ENCODE data around the gene EIF4G2.

EIF4G2 gene

DNA sequence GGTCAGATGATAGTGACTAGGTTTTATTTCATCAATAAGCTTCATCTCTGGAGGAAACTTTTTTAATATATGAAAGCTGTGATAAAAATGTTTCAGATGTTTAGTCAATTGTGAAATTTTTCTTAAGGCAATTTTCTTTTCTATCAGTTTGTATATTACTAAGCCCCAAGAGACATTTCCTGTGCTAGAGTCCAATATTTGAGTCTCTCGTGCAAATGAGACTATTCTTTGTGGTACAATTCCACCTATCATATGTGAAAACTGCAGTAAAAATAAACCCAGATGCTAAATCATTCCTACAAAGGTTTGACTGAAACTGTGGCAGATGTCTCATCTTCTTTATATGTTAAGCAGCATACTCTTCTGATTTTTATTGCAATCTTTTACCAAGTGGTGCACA lies 29.6 kb downstream of the EIF4G2 start:
- no peaks in the 10 kb centered on the region for H4K20me1 ChIP-seq (ENCODE audit: insufficient read depth, low read length, poor library complexity, severe bottlenecking)
- H2AFZ ChIP-seq (ENCODE audit: low read length) = no peak overlapping the region
- H3K4me3 ChIP-seq (ENCODE audit: low read length, poor library complexity, severe bottlenecking) = no peak overlapping the region
- no peaks in the 10 kb centered on the region for H3K4me1 ChIP-seq (ENCODE audit: insufficient read depth, low read length, poor library complexity, severe bottlenecking)
- no peaks in the 10 kb centered on the region for H3K79me2 ChIP-seq (ENCODE audit: insufficient read depth, low read length)
- peaks cover 40% of the 10 kb centered on the region; the same call in 1 of the 2 replicates for H3K36me3 ChIP-seq (ENCODE audit: insufficient read depth, low read length)
- H3K9me2 ChIP-seq (replicated peaks; ENCODE audit: low read depth, low read length) = no peaks in the 10 kb centered on the region
- H3K9ac ChIP-seq (ENCODE audit: low read depth, low read length, poor library complexity, severe bottlenecking) = no peak overlapping the region
- H3F3A ChIP-seq (ENCODE audit: low read depth) = peaks cover 2% of the 10 kb centered on the region; the same call in 1 of the 2 replicates
- H3K4me2 ChIP-seq (ENCODE audit: low read depth, low read length, poor library complexity, severe bottlenecking) = no peak overlapping the region
- TF ChIP-seq CTCF (conservative IDR thresholded peaks at IDR 0.05; ENCODE audit: low read length) = no peak
- TF ChIP-seq EZH2phosphoT487 (IDR thresholded peaks at IDR 0.05; ENCODE audit: borderline replicate concordance) = no peak
- no peaks in the 10 kb centered on the region for H3K9me3 ChIP-seq (ENCODE audit: insufficient read depth, low read depth, low read length)
- no peaks in the 10 kb centered on the region for H3K27me3 ChIP-seq (ENCODE audit: insufficient read depth, low read length, poor library complexity, severe bottlenecking)

DNA sequence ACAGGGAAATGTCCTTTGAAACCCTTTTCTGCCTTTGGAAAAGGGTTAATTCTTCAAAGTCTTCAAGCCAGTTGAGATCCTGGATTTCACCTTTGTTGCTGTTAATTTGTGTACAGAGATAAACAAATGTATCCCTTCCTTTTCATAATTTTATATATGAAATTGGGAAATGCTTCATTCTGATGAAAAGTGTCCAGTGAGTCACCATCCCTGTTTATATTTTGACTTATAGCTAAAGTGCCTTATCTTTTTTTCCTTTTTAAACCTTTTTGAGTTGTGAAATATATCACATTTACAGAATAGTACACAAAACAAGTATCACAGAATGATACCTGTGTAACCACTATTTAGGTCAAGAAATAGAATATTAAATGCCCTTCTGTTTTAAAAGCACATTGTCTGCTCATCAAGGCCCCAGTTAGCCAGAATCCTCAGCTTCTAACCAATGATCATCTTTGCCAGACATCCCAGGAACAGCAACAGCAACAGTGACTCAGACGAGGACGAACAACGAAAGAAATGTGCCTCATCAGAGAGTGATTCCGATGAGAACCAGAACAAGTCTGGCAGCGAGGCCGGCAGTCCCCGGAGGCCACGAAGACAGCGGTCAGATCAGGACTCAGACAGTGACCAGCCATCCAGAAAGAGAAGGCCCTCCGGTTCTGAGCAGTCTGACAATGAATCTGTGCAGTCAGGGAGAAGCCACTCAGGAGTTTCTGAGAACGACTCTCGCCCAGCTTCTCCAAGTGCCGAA lies 30.3 kb downstream of the EIF4G2 start:
- H3K9me2 ChIP-seq (replicated peaks; ENCODE audit: low read depth, low read length) = no peaks in the 10 kb centered on the region
- H3K4me3 ChIP-seq (ENCODE audit: low read length, poor library complexity, severe bottlenecking) = no peak overlapping the region
- no peaks in the 10 kb centered on the region for H3K4me1 ChIP-seq (ENCODE audit: insufficient read depth, low read length, poor library complexity, severe bottlenecking)
- no peak overlapping the region for H3K4me2 ChIP-seq (ENCODE audit: low read depth, low read length, poor library complexity, severe bottlenecking)
- no peaks in the 10 kb centered on the region for H3K79me2 ChIP-seq (ENCODE audit: insufficient read depth, low read length)
- peaks cover 2% of the 10 kb centered on the region; the same call in 1 of the 2 replicates for H3F3A ChIP-seq (ENCODE audit: low read depth)
- H3K9ac ChIP-seq (ENCODE audit: low read depth, low read length, poor library complexity, severe bottlenecking) = no peak overlapping the region
- H4K20me1 ChIP-seq (ENCODE audit: insufficient read depth, low read length, poor library complexity, severe bottlenecking) = no peaks in the 10 kb centered on the region
- H3K36me3 ChIP-seq (ENCODE audit: insufficient read depth, low read length) = peaks cover 40% of the 10 kb centered on the region; the same call in 1 of the 2 replicates
- no peaks in the 10 kb centered on the region for H3K9me3 ChIP-seq (ENCODE audit: insufficient read depth, low read depth, low read length)
- no peaks in the 10 kb centered on the region for H3K27me3 ChIP-seq (ENCODE audit: insufficient read depth, low read length, poor library complexity, severe bottlenecking)
- no peak overlapping the region for H2AFZ ChIP-seq (ENCODE audit: low read length)
- no peak for TF ChIP-seq EZH2phosphoT487 (IDR thresholded peaks at IDR 0.05; ENCODE audit: borderline replicate concordance)
- no peak for TF ChIP-seq CTCF (conservative IDR thresholded peaks at IDR 0.05; ENCODE audit: low read length)

DNA sequence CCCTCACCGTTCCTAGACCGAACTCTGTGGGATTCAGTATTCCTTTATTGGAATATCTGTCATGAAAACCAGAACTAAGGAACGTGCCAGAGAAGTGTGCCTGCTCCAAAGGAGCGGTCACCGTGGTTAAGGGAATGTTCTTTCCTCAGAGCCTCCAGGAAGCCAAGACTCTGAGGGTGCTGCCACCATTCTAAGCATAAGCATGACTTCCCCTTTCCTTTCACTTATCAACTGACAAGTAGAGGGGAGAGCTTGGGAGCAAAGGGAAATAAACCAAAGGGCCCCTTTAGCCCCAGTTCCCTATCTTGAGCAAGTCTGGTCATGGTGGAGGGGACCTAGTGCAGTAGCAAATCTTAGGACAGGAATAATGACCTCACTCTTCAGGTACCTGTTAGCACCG lies 30.9 kb downstream of the EIF4G2 start:
- no peaks in the 10 kb centered on the region for H4K20me1 ChIP-seq (ENCODE audit: insufficient read depth, low read length, poor library complexity, severe bottlenecking)
- no peak overlapping the region for H2AFZ ChIP-seq (ENCODE audit: low read length)
- no peaks in the 10 kb centered on the region for H3K9me3 ChIP-seq (ENCODE audit: insufficient read depth, low read depth, low read length)
- H3K4me2 ChIP-seq (ENCODE audit: low read depth, low read length, poor library complexity, severe bottlenecking) = no peak overlapping the region
- H3K36me3 ChIP-seq (ENCODE audit: insufficient read depth, low read length) = peaks cover 40% of the 10 kb centered on the region; the same call in 1 of the 2 replicates
- H3K79me2 ChIP-seq (ENCODE audit: insufficient read depth, low read length) = no peaks in the 10 kb centered on the region
- H3K9me2 ChIP-seq (replicated peaks; ENCODE audit: low read depth, low read length) = no peaks in the 10 kb centered on the region
- no peaks in the 10 kb centered on the region for H3K27me3 ChIP-seq (ENCODE audit: insufficient read depth, low read length, poor library complexity, severe bottlenecking)
- peaks cover 2% of the 10 kb centered on the region; the same call in 1 of the 2 replicates for H3F3A ChIP-seq (ENCODE audit: low read depth)
- no peak overlapping the region for H3K4me3 ChIP-seq (ENCODE audit: low read length, poor library complexity, severe bottlenecking)
- H3K4me1 ChIP-seq (ENCODE audit: insufficient read depth, low read length, poor library complexity, severe bottlenecking) = no peaks in the 10 kb centered on the region
- H3K9ac ChIP-seq (ENCODE audit: low read depth, low read length, poor library complexity, severe bottlenecking) = no peak overlapping the region
- TF ChIP-seq EZH2phosphoT487 (IDR thresholded peaks at IDR 0.05; ENCODE audit: borderline replicate concordance) (no peak), CTCF (conservative IDR thresholded peaks at IDR 0.05; ENCODE audit: low read length) (no peak)

Measured in Loucy (cell line).